Dermis lymphatic vessel endothelial cell (primary cell): Measurements from ENCODE around the gene UMODL1. TPM values are rescaled to one million over a fixed set of nuclear protein-coding genes. Genes with fewer than 3 reads are reported as not detected.

Source experiments
- total RNA-seq: library from RNA; depleted of rRNA; stranded (reverse); fragments of >200 nt; gene quantifications from 2 replicates; pipeline ENCODE4 v1.2.1, GENCODE V29; 2014

The UMODL1 gene, protein sequence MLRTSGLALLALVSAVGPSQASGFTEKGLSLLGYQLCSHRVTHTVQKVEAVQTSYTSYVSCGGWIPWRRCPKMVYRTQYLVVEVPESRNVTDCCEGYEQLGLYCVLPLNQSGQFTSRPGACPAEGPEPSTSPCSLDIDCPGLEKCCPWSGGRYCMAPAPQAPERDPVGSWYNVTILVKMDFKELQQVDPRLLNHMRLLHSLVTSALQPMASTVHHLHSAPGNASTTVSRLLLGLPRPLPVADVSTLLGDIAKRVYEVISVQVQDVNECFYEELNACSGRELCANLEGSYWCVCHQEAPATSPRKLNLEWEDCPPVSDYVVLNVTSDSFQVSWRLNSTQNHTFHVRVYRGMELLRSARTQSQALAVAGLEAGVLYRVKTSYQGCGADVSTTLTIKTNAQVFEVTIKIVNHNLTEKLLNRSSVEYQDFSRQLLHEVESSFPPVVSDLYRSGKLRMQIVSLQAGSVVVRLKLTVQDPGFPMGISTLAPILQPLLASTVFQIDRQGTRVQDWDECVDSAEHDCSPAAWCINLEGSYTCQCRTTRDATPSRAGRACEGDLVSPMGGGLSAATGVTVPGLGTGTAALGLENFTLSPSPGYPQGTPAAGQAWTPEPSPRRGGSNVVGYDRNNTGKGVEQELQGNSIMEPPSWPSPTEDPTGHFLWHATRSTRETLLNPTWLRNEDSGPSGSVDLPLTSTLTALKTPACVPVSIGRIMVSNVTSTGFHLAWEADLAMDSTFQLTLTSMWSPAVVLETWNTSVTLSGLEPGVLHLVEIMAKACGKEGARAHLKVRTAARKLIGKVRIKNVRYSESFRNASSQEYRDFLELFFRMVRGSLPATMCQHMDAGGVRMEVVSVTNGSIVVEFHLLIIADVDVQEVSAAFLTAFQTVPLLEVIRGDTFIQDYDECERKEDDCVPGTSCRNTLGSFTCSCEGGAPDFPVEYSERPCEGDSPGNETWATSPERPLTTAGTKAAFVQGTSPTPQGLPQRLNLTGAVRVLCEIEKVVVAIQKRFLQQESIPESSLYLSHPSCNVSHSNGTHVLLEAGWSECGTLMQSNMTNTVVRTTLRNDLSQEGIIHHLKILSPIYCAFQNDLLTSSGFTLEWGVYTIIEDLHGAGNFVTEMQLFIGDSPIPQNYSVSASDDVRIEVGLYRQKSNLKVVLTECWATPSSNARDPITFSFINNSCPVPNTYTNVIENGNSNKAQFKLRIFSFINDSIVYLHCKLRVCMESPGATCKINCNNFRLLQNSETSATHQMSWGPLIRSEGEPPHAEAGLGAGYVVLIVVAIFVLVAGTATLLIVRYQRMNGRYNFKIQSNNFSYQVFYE
- total RNA-seq, result not detected in 2 replicates

DNA sequence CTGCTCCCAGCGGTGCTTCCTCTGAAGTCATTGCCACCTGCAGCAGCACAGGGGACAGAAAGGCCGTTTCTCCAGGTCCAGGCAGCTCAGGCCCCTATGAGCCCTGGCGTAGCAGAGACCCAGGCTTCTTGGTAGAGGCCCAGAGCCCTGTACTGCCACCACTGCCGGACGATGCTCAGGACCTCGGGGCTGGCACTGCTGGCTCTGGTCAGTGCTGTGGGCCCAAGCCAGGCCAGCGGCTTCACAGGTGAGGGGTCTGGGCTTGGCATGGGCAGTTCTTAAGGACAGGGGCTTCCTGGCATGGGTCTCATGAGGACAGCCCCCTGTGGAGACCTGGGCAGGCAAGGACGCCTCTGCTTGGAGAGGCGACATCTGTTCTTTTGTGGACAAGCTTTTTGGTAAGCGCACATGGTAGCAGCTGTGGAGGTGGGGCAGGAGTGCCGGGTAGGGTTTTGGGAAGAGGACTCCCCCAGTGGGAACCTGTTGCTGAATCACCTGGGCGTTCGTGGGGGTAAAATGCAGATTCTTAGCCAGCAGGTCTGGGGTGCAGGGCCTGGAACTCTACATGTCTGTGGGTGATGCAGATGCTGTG, at the start of gene UMODL1:
TSS of gene UMODL1 (plus strand) at position 172 of the 592 bp plus-strand sequence. CDS start at position 172, 0 bp downstream.

Other genes with a start within 250 kb of the UMODL1 start
- 2.5 and 4.5 TPM in 2 replicates for gene PRDM15, start 192.0 kb upstream of the UMODL1 start, total RNA-seq
- 20.6 and 28.3 TPM in 2 replicates for gene C2CD2, start 117.3 kb upstream of the UMODL1 start, total RNA-seq
- 3.5 and 3.7 TPM in 2 replicates for gene ZBTB21, start 61.0 kb upstream of the UMODL1 start, total RNA-seq
- gene ABCG1, start 147.8 kb downstream of the UMODL1 start, total RNA-seq, result 147 and 186 TPM in 2 replicates
- 163 and 275 TPM in 2 replicates for gene TFF3, start 244.1 kb downstream of the UMODL1 start, total RNA-seq